GM12892 (cell line): Measurements from ENCODE around the gene TIMP3.

Experiments used
- POLR2AphosphoS5 ChIP-seq: IDR thresholded peaks from 2 replicates; pipeline ENCODE4 v1.6.1; 2011; ENCODE audit warnings: low read depth, low read length, control low read depth
- TAF1 ChIP-seq: IDR thresholded peaks from 2 replicates; pipeline ENCODE4 v1.6.1; 2011; ENCODE audit warnings: low read depth, mild to moderate bottlenecking, control low read depth, low read length, borderline replicate concordance

- TF ChIP-seq TAF1 (no peak), POLR2AphosphoS5 (no peak)
These were observed 49.3 kb downstream of the TIMP3 start for GRCh38 chr22:32850591-32851517.
